Right atrium auricular region (tissue), 2 donors: ENCODE results near the gene TRIP11. TPM values are rescaled to one million over a fixed set of nuclear protein-coding genes. Genes with fewer than 3 reads are reported as not detected.

Experiments used
- DNase-seq: peaks from one replicate; pipeline ENCODE4 v3.0.0-alpha.2; 2019; ENCODE audit warnings: low spot score
- H3K27ac ChIP-seq, 2 donors: fragments of 200-600 bp; sonication (generic); 1 replicate in 1 of 2; 2 replicates in 1 of 2; pipeline ENCODE4 v1.5.1; 2016 to 2019
- H3K27me3 ChIP-seq, 2 donors: fragments of 200-600 bp; sonication (generic); one replicate each; pipeline versions ENCODE4 v1.5.1 to v1.6.0; 2017 to 2019
- H3K36me3 ChIP-seq: fragments of 200-600 bp; sonication (generic); one replicate; pipeline ENCODE4 v1.5.1; 2016
- H3K4me1 ChIP-seq, 2 donors: fragments of 200-600 bp; sonication (generic); one replicate each; pipeline versions ENCODE4 v1.5.1 to v1.6.0; 2017 to 2019
- H3K4me3 ChIP-seq, 2 donors: fragments of 200-600 bp; sonication (generic); 1 replicate in 1 of 2; 2 replicates in 1 of 2; pipeline ENCODE4 v1.5.1; 2017 to 2019; ENCODE audit warnings: mild to moderate bottlenecking in 1 of 2, moderate library complexity in 1 of 2
- H3K9me3 ChIP-seq, 2 donors: fragments of 200-600 bp; sonication (generic); one replicate each; pipeline ENCODE4 v1.5.1; 2019
- CTCF ChIP-seq, 2 donors: fragments of 200-600 bp; sonication (generic); IDR thresholded peaks; one replicate each; pipeline ENCODE4 v1.5.1; 2019; ENCODE audit warnings: antibody characterized with exemption in 2 of 2
- total RNA-seq, 2 donors: library from RNA; depleted of rRNA; stranded (reverse); fragments of >200 nt; gene quantifications; one replicate each; pipeline ENCODE4 v1.1.0, GENCODE V29; 2016

Gene TRIP11
- total RNA-seq, 2 donors from 2014 or later: 25.7 to 26.1 TPM

- no peak for TF ChIP-seq CTCF (IDR thresholded peaks at IDR 0.05)
- Histone ChIP-seq H3K36me3 (peaks cover 47% of the 10 kb centered on the region), H3K4me1 (no peaks in the 10 kb centered on the region), H3K27ac (no peak overlapping the region), H3K9me3 (no peaks in the 10 kb centered on the region), H3K4me3 (no peak overlapping the region), H3K27me3 (no peaks in the 10 kb centered on the region)
- DNase-seq: no peak
These were observed 25.8 kb downstream of the TRIP11 start for GRCh38 chr14:92014040-92014439.

GRCh38 chr14:92012121-92012748 is 27.6 kb downstream of the TRIP11 start:
- Histone ChIP-seq H3K36me3 (peaks cover 58% of the 10 kb centered on the region), H3K27me3 (no peaks in the 10 kb centered on the region), H3K27ac (no peak overlapping the region), H3K4me1 (no peaks in the 10 kb centered on the region), H3K4me3 (no peak overlapping the region), H3K9me3 (no peaks in the 10 kb centered on the region)
- TF ChIP-seq CTCF (IDR thresholded peaks at IDR 0.05): no peak
- DNase-seq: no peak

GRCh38 chr14:92010644-92011043 is 29.2 kb downstream of the TRIP11 start:
- Histone ChIP-seq H3K4me3 (no peak overlapping the region), H3K36me3 (peaks cover 59% of the 10 kb centered on the region), H3K4me1 (no peaks in the 10 kb centered on the region), H3K9me3 (no peaks in the 10 kb centered on the region), H3K27ac (no peak overlapping the region), H3K27me3 (no peaks in the 10 kb centered on the region)
- TF ChIP-seq CTCF (IDR thresholded peaks at IDR 0.05): no peak
- DNase-seq: no peak

- no peak for DNase-seq
- peaks cover 59% of the 10 kb centered on the region for H3K36me3 ChIP-seq
- H3K27ac ChIP-seq: no peak overlapping the region
These were observed 30.3 kb downstream of the TRIP11 start for GRCh38 chr14:92009604-92010003.

GRCh38 chr14:92005019-92005418 is 34.8 kb downstream of the TRIP11 start:
- Histone ChIP-seq H3K4me3 (no peak overlapping the region), H3K4me1 (no peaks in the 10 kb centered on the region), H3K27ac (no peak overlapping the region), H3K27me3 (no peaks in the 10 kb centered on the region), H3K36me3 (peaks cover 49% of the 10 kb centered on the region), H3K9me3 (no peaks in the 10 kb centered on the region)
- no peak for DNase-seq
- TF ChIP-seq CTCF (IDR thresholded peaks at IDR 0.05): no peak

More at GRCh38 chr14:92009604-92010003, 30.3 kb downstream of the TRIP11 start:
- no peak for TF ChIP-seq CTCF (IDR thresholded peaks at IDR 0.05)
- Histone ChIP-seq H3K9me3 (no peaks in the 10 kb centered on the region), H3K4me3 (no peak overlapping the region), H3K27me3 (no peaks in the 10 kb centered on the region), H3K4me1 (no peaks in the 10 kb centered on the region)

GRCh38 chr14:92004062-92004461 is 35.8 kb downstream of the TRIP11 start:
- H3K9me3 ChIP-seq: no peaks in the 10 kb centered on the region
- H3K27me3 ChIP-seq: no peaks in the 10 kb centered on the region
- no peak overlapping the region for H3K27ac ChIP-seq
- no peak overlapping the region for H3K4me3 ChIP-seq
- no peak for TF ChIP-seq CTCF (IDR thresholded peaks at IDR 0.05)
- DNase-seq: no peak
- no peaks in the 10 kb centered on the region for H3K4me1 ChIP-seq
- H3K36me3 ChIP-seq: peaks cover 46% of the 10 kb centered on the region
